ENCODE data around the gene AGAP1.

Gene AGAP1

GRCh38 chr2:235569837-235570236 lies 76.0 kb downstream of the AGAP1 start:
- no peak for DNase-seq (ENCODE audit: low read depth in 3 of 3)

- DNase-seq (ENCODE audit: low read depth in 3 of 3) = no peak
These were observed 76.4 kb downstream of the AGAP1 start for GRCh38 chr2:235570256-235570655.

GRCh38 chr2:235570966-235571692 lies 77.3 kb downstream of the AGAP1 start:
- no peak for DNase-seq (ENCODE audit: low read depth in 3 of 3)

- no peak for DNase-seq (ENCODE audit: low read depth in 3 of 3)
These were observed 78.7 kb downstream of the AGAP1 start for GRCh38 chr2:235572592-235572991.

- no peak for DNase-seq (ENCODE audit: low read depth in 3 of 3)
These were observed 79.7 kb downstream of the AGAP1 start for GRCh38 chr2:235573331-235574221.

GRCh38 chr2:235575431-235575830 lies 81.6 kb downstream of the AGAP1 start:
- no peak for DNase-seq (ENCODE audit: low read depth in 3 of 3)

GRCh38 chr2:235575904-235576303 lies 82.1 kb downstream of the AGAP1 start:
- no peak for DNase-seq (ENCODE audit: low read depth in 3 of 3)

- no peak for DNase-seq (ENCODE audit: low read depth in 3 of 3)
These were observed 82.6 kb downstream of the AGAP1 start for GRCh38 chr2:235576337-235576910.

- no peak for DNase-seq (ENCODE audit: low read depth in 3 of 3)
These were observed 83.8 kb downstream of the AGAP1 start for GRCh38 chr2:235577404-235578330.

- no peak for DNase-seq (ENCODE audit: low read depth in 3 of 3)
These were observed 85.3 kb downstream of the AGAP1 start for GRCh38 chr2:235579128-235579527.

GRCh38 chr2:235580426-235581157 lies 86.7 kb downstream of the AGAP1 start:
- no peak for DNase-seq (ENCODE audit: low read depth in 3 of 3)

- DNase-seq (ENCODE audit: low read depth in 3 of 3) = no peak
These were observed 88.3 kb downstream of the AGAP1 start for GRCh38 chr2:235582081-235582686.

- no peak for DNase-seq (ENCODE audit: low read depth in 3 of 3)
These were observed 88.9 kb downstream of the AGAP1 start for GRCh38 chr2:235582729-235583128.

GRCh38 chr2:235583144-235583543 lies 89.3 kb downstream of the AGAP1 start:
- DNase-seq (ENCODE audit: low read depth in 3 of 3) = no peak

GRCh38 chr2:235583925-235584637 lies 90.2 kb downstream of the AGAP1 start:
- no peak for DNase-seq (ENCODE audit: low read depth in 3 of 3)

- DNase-seq (ENCODE audit: low read depth in 3 of 3) = no peak
These were observed 90.8 kb downstream of the AGAP1 start for GRCh38 chr2:235584638-235585007.

- DNase-seq (ENCODE audit: low read depth in 3 of 3) = no peak
These were observed 93.4 kb downstream of the AGAP1 start for GRCh38 chr2:235587202-235587601.

- no peak for DNase-seq (ENCODE audit: low read depth in 3 of 3)
These were observed 94.9 kb downstream of the AGAP1 start for GRCh38 chr2:235588750-235589149.

GRCh38 chr2:235591231-235591730 lies 97.4 kb downstream of the AGAP1 start:
- no peak for DNase-seq (ENCODE audit: low read depth in 3 of 3)

GRCh38 chr2:235591921-235592320 lies 98.1 kb downstream of the AGAP1 start:
- DNase-seq (ENCODE audit: low read depth in 3 of 3) = no peak

All from stimulated activated CD4-positive, alpha-beta T cell treated with anti-CD3 and anti-CD28 coated beads, TNF-alpha, amount 100 ng/mL, for 48 hours (primary cell).